Activated naive CD4-positive, alpha-beta T cell treated with anti-CD3 and anti-CD28 coated beads, Interleukin-2, amount 50 U/mL, for 72 hours (primary cell): ENCODE measurements around the gene SHROOM4. TPM values are rescaled to one million over a fixed set of nuclear protein-coding genes. Genes with fewer than 3 reads are reported as not detected.

Experiments
- ATAC-seq, 2 donors: fragments of 150-1000 bp; cut with Tn5 transposase; 2 replicates each; pipeline ENCODE4 v1.10.0; 2021; ENCODE audit warnings: mild to moderate bottlenecking in 2 of 2, moderate library complexity in 2 of 2
- DNase-seq, 2 donors: peaks; one replicate each; pipeline ENCODE4 v3.0.0; 2021 to 2022; ENCODE audit warnings: low spot score in 2 of 2
- H3K27ac Mint-ChIP-seq, 2 donors: one replicate each; pipeline ENCODE4 v1.8.0; 2022; ENCODE audit warnings: mild to moderate bottlenecking in 2 of 2, mixed read lengths in 2 of 2
- H3K36me3 Mint-ChIP-seq, 2 donors: one replicate each; pipeline ENCODE4 v1.8.0; 2022; ENCODE audit warnings: mixed read lengths in 2 of 2
- H3K9me3 Mint-ChIP-seq, 2 donors: one replicate each; pipeline ENCODE4 v1.8.0; 2022; ENCODE audit warnings: mixed read lengths in 2 of 2
- total RNA-seq, 2 donors: library from RNA; stranded (reverse); gene quantifications; one replicate each; pipeline ENCODE4 v1.2.3, GENCODE V29; 2022

The SHROOM4 gene
- total RNA-seq, 2 donors from 2014 or later, result not detected

DNA sequence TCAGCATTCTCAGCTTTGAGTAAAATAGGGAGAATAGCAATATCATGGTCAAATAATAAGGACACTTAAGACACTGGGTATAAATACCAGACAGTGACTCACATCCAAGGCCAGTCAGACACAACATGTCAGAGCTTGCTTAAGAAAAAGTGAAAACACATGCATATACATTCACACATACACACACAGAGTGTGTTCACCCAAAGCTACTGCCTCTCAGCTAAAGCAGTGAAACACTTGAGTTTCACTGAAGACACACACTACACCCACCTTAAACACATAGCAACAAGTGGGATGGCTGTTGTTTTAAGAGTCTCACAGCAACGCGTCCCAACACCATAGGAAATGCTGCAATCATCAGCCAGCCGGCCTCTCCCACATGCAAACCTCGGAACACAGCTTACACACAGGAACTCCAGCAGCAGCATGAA is 14.4 kb downstream of the SHROOM4 start:
- no peak overlapping the region for H3K27ac Mint-ChIP-seq
- H3K9me3 Mint-ChIP-seq, result no peaks in the 10 kb centered on the region
- no peak for DNase-seq
- ATAC-seq, result no peak
- H3K36me3 Mint-ChIP-seq, result no peaks in the 10 kb centered on the region

DNA sequence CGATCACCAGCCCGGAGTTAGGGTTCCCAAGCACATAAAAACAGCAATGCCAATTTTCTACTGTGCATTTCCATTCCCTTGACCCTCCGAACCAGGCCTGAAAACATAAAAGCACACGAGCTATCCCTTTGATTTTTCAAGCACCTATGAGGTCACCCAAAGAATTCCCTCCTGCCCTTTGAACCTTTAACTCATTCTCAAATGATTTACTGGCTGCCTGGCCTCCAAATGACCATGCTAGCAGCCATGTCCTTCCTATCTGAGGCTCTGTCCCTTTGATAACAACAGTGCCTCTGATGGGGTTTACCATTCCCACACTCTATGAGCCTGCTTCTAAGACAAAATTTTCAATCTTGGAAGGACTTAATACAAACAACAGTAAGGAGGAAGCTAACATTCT is 15.2 kb downstream of the SHROOM4 start:
- no peaks in the 10 kb centered on the region for H3K9me3 Mint-ChIP-seq
- H3K27ac Mint-ChIP-seq, result no peak overlapping the region
- no peak for DNase-seq
- no peak for ATAC-seq
- H3K36me3 Mint-ChIP-seq, result no peaks in the 10 kb centered on the region

DNA sequence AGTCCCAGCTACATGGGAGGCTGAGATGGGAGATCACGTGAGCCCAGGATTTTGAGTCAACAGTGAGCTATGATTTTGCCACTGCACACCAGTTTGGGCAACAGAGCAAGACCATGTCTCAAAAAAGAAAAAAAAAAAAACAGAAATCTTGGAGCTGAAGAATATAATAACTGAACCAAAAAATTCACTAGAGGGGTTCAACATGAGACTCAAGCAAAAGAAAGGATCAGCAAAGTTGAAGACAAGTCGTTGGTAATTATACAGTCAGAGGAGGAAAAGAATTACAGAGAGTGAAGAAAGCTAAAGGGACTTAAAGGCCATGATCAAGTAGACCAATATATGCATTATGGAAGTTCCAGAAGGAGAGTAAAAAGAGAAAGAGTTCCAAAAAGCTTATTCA is 26.9 kb downstream of the SHROOM4 start:
- no peak for ATAC-seq
- Mint-ChIP-seq H3K27ac (no peak overlapping the region), H3K9me3 (peaks cover 0 to 4% of the 10 kb centered on the region in 2 donors)

DNA sequence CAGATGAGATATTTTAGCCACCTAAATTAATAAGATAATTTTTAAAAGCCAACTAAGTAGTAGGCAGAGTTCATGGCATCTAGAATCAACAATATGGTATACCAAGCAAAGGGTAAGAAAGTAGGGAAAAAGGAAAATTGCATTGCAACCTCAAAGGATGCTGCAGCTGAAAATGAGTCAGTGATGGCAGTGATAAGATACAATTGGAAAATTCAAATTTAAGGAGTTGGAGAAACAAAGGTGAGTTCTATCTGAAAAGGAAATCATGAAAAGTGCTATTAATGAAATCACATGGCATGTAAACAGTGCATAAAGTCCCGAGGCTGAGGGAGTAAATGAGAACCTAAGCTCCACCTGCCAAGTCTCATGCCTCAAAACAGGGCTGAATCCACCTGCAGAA is 33.9 kb downstream of the SHROOM4 start:
- ATAC-seq, result no peak
- Mint-ChIP-seq H3K9me3 (no peaks in the 10 kb centered on the region), H3K36me3 (no peaks in the 10 kb centered on the region), H3K27ac (no peak overlapping the region)
- DNase-seq, result no peak

More for the DNA sequence above, 26.9 kb downstream of the SHROOM4 start:
- no peak for DNase-seq
- peaks cover 0 to 8% of the 10 kb centered on the region in 2 donors for H3K36me3 Mint-ChIP-seq

DNA sequence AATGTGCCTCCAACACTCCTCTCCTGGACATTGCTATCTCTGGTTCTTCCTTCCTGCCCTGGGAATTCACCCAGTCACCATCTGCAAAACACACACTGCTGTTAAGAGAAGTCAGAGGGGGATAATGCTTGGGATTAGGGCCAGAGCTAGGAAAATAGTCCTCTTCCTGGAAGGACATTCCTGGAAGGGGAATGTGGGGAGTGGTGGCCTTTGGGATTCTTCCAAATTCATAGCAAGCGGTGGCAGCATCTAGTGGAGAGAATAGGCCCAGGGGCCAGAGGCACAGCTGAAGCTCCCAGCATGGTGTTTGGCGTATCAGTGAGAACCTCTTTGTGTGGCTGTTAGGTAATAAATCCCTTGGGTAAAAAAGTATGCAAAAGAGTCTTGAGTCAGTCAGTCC is 34.3 kb downstream of the SHROOM4 start:
- ATAC-seq, result no peak
- no peaks in the 10 kb centered on the region for H3K9me3 Mint-ChIP-seq
- DNase-seq, result no peak
- H3K27ac Mint-ChIP-seq, result no peak overlapping the region
- H3K36me3 Mint-ChIP-seq, result no peaks in the 10 kb centered on the region

DNA sequence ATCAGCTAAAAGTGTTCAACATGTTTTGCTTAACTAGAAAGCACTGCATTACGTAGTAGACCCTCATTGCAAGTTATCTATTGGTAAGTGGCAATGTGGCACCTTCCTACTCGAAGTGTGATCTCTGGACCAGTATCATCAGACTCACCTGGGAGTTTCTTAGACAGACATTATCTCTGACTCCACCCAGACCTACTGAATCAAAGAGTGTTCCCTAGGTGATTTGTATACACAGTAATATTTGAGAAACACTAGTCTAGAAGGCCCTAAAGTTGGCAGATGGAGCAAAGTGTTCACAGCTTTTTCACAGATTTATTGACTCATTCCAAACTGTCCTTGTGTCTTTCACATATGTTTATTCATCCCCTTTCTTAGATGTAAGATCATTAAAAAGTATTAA is 35.7 kb downstream of the SHROOM4 start:
- no peak for ATAC-seq
- Mint-ChIP-seq H3K27ac (no peak overlapping the region), H3K9me3 (no peaks in the 10 kb centered on the region), H3K36me3 (no peaks in the 10 kb centered on the region)
- no peak for DNase-seq

DNA sequence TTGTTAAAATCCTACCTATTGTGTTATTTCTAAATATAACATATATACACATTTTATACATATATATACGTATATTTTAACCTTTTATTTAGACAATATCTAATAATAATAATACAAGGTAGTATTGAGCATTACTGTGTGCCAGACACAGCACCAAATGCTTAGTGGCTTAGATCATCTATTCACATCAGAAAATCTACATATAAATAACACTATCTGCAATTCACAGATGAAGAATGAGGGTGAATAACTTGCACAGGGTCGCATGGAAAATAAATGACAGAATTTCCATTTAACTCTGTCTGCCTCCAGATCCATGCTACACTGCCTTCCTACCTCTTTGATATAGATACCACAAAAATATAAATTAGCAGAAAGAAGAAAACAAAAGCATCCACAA is 37.7 kb downstream of the SHROOM4 start:
- Mint-ChIP-seq H3K9me3 (no peaks in the 10 kb centered on the region), H3K27ac (no peak overlapping the region), H3K36me3 (no peaks in the 10 kb centered on the region)
- ATAC-seq (no peak), DNase-seq (no peak)

DNA sequence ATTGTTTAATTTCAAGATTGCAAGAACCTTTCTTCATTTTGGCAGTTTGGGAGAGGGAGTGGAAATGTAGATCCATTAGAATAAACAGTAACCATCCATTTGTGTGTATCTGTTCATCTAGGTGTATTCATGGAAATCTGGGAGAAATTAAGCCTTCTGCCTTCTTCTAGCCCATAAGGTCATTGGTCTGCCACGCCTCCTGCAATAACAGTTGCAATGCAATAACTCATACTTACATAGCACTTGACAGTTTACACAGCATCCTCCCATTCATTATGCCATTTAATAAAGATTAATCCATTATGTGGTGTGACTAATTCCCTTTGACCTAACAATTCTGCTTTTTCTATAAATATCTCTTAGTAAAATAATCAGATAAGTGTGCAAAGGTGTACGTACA is 42.6 kb downstream of the SHROOM4 start:
- Mint-ChIP-seq H3K9me3 (no peaks in the 10 kb centered on the region), H3K27ac (no peak overlapping the region), H3K36me3 (no peaks in the 10 kb centered on the region)
- DNase-seq (no peak), ATAC-seq (no peak)

DNA sequence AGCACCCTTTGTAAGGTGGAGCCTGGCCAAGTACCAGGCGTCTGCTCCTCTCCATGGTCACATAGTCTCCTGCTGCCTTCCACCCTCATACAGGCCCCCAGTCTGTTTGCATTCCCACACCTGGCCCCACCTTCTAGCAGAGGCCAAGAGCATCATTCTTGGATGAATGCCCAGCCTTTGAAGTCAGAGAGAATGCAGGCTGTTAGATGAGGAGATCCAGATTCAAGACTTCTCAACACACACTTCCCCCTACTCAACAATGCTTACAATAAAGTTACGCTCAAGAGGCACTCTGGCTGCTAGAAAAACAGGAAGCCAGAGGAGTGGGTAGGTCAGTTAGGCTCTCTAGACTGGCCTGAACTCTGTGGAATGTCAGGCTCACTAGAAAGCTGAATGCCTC is 43.3 kb downstream of the SHROOM4 start:
- ATAC-seq, result no peak
- H3K36me3 Mint-ChIP-seq, result no peaks in the 10 kb centered on the region
- DNase-seq, result no peak
- H3K27ac Mint-ChIP-seq, result no peak overlapping the region
- no peaks in the 10 kb centered on the region for H3K9me3 Mint-ChIP-seq

DNA sequence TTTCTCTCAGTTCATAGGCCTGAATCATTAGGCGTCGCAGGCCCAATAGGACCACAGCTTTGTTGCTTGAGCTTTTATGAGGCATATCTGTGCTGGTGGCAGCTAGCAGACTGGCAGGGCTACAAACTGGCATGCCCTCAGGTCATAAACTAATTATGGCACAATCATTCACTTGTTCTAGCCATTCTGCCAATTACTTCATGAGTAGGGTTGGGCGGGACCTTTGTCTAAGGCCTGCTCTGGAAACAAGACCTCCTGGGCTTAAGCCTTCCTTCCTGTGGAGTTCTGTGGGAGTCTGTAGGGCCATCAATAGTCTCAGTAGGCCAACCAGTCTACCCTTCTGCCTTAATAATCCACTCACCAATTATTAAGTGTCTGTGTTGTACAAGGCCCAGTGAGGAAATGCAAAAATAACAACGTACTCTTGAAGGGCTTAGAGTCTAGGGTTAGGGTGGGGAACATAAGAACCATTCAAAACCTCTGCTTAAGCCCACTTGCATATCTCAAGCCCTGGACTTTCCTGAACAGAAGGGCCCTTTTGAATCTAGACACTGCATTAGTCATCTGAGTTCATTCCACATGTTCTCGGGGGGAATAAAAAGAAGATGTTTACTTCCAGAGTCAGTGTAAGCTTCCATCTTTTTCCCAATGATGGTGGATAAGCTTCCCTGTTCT is 44.5 kb downstream of the SHROOM4 start:
- no peak for ATAC-seq
- H3K9me3 Mint-ChIP-seq, result no peaks in the 10 kb centered on the region
- H3K36me3 Mint-ChIP-seq, result no peaks in the 10 kb centered on the region

DNA sequence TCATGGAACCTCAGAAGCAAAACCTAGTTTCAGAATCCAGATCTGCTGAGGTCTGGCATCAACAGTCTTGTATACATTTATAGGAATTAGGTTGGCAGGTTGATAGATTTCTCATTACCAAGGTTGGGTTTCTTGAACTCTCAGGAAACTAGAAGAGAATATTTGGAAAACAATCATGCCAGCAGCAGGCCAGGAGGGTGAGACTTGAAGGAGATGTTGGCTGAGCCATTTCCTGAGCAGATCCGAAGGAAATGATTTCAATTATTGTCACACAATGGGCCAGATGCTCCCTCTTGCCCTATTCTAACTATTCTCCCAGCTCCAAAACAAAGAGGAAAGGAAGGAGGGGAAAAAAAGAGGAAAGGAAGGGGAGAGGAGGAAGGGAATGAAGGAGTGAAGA is 45.2 kb downstream of the SHROOM4 start:
- H3K27ac Mint-ChIP-seq, result no peak overlapping the region
- no peak for DNase-seq
- H3K36me3 Mint-ChIP-seq, result no peaks in the 10 kb centered on the region
- H3K9me3 Mint-ChIP-seq, result no peaks in the 10 kb centered on the region
- no peak for ATAC-seq

More for the DNA sequence above, 44.5 kb downstream of the SHROOM4 start:
- no peak overlapping the region for H3K27ac Mint-ChIP-seq
- DNase-seq, result no peak

DNA sequence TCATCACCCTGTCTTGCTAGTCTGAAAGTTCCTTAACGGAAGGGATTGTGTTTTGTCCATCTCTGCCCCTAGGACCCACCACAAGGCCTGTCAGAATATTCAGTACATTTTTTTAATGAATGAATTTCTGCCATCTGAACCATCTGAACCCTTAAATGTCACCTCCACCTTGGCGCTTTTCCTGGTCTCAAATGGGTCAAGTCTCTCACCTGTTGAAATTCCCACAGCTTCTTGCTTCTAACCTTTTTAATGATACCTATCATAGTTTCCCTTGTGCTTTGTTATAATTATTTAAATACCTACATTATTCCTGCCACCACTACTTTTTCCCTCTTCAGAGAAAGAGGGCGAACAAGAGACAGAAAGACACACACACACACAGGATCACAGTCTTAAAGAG is 48.0 kb downstream of the SHROOM4 start:
- no peak for DNase-seq
- H3K27ac Mint-ChIP-seq, result no peak overlapping the region
- H3K36me3 Mint-ChIP-seq, result no peaks in the 10 kb centered on the region
- ATAC-seq, result no peak
- H3K9me3 Mint-ChIP-seq, result no peaks in the 10 kb centered on the region

DNA sequence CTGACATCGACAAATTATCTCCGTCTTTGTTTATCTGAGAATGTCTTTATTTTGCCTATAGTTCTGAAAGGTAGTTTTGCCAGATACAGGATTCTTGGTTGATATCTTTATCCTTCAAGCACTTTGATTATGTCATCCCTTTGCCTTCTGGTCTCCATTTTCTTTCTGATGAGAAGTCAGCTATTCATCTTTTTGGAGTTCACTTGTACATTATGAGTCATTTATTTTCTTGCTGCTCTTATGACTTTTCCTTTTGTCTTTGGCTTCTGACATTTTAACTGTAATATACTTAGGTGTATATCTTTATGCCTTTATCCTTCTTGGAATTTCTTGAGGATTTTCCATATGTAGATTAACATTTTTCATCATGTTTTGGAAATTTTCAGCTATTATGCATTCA is 51.4 kb downstream of the SHROOM4 start:
- DNase-seq (no peak), ATAC-seq (no peak)
- Mint-ChIP-seq H3K9me3 (no peaks in the 10 kb centered on the region), H3K27ac (no peak overlapping the region), H3K36me3 (no peaks in the 10 kb centered on the region)

DNA sequence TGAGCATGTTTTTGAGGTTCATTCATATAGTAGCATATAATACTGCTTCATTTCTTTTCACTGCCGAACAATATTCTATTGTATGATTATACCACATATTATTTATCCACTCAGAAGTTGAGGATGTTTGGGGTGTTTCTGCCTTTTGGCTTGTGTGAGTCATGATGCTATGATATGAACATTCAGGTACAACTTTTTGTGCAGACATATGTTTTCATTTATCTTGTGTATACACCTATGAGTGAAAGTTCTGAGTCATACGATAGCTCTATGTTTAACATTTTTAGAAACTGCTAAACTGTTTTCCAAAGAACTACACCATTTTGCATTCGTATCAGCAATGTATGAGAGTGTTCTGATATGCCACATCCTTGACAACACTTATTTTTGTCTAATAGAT is 57.7 kb downstream of the SHROOM4 start:
- Mint-ChIP-seq H3K36me3 (no peaks in the 10 kb centered on the region), H3K9me3 (no peaks in the 10 kb centered on the region), H3K27ac (no peak overlapping the region)
- ATAC-seq, result peak in 1 of 2 donors; percentile 32
- no peak for DNase-seq

DNA sequence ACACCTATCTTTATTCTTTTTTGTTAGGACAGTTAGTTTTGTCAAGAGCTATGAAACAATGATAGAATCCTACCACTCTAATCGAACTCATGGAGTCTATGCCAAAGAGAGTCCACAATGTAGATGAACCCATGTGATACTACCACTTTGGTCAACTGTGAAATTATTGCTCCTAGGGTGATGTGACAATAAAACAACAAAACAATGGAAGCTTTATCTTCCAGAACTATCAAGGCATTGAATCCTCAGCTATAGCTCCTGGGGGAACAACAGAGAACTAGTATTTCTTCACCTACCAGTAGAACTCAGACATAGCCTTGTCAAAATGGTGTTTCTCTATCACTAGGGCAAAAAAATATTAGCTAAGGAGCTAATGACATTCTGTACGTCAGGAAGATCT is 62.9 kb downstream of the SHROOM4 start:
- DNase-seq, result no peak
- ATAC-seq, result no peak
- Mint-ChIP-seq H3K36me3 (no peaks in the 10 kb centered on the region), H3K9me3 (no peaks in the 10 kb centered on the region), H3K27ac (no peak overlapping the region)

DNA sequence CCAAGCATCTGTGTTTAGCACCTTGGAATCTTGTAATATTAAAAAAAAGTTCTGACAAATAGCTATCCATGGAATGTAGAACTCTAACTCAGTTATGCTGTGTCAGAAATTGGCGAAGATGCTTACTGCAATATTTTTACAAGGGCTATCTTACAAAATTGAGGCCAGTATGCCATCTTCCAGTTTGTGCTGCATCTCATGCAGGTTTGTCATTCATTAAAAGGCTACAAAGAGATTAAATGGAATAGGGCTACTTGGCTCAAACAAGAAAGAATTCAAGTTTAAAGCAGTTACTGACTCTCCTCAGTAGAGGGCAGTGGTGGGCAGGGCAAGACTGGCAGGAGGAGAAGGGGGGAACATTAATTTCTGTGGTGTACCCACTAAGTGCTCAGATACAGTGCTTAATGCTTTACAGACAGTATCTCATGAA is 66.5 kb downstream of the SHROOM4 start:
- Mint-ChIP-seq H3K36me3 (no peaks in the 10 kb centered on the region), H3K9me3 (no peaks in the 10 kb centered on the region), H3K27ac (no peak overlapping the region)
- DNase-seq, result peak in 1 of 2 donors; percentile 7
- no peak for ATAC-seq

DNA sequence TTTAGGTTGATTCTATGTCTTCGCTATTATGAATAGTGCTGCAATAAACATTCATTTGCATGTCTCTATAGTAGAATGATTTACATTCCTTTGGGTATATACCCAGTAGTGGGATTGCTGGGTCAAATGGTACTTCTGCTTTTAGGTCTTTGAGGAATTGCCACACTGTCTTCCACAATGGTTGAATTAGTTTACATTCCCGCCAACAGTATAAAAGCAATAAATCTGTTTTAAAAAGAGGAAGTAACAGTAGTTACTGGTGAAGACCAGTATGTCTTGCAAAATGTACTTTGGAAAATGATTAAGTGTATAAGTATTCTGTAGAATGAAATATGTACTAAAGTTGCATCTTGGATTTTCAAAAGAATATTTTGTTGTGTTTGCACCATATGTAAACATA is 77.3 kb downstream of the SHROOM4 start:
- ATAC-seq (no peak), DNase-seq (no peak)
- H3K36me3 Mint-ChIP-seq, result no peaks in the 10 kb centered on the region
- H3K27ac Mint-ChIP-seq, result no peak overlapping the region
- H3K9me3 Mint-ChIP-seq, result no peaks in the 10 kb centered on the region

DNA sequence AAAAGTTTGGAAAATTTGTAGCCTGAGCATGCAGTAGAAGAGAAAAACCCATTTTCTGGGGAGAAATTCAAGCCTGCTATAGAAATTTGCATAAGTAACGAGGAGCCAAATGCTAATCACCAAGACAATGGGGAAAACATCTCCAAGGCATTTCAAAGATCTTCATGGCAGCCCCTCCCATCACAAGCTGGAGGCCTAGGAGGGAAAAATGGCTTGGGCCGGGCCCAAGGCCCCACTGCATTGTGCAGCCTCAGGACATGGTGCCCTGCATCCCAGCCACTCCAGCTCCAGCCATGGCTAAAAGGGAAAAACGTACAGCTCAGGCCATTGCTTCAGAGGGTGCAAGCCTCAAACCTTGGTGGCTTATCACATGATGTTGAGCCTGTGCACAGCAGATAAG is 87.7 kb downstream of the SHROOM4 start:
- Mint-ChIP-seq H3K36me3 (no peaks in the 10 kb centered on the region), H3K27ac (no peak overlapping the region), H3K9me3 (no peaks in the 10 kb centered on the region)
- DNase-seq (no peak), ATAC-seq (no peak)

DNA sequence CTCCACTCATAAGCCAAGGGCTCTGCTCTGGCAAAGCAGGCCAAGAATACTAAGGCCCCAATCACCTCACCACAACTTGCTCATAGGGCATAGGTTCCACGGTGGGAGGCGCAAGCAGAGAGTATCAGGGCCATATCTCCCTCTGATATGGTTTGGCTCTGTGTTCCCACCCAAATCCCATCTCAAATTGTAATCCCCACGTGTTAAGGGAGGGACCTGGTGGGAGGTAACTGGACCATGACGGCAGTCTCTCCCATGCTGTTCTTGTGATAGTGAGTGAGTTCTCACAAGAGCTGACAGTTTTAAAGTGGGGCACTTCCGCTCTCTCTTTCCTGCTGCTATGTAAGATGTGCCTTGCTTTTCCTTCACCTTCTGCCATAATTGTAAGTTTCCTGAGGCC is 88.7 kb downstream of the SHROOM4 start:
- H3K27ac Mint-ChIP-seq, result no peak overlapping the region
- no peaks in the 10 kb centered on the region for H3K9me3 Mint-ChIP-seq
- DNase-seq (no peak), ATAC-seq (no peak)
- no peaks in the 10 kb centered on the region for H3K36me3 Mint-ChIP-seq
